SK-MEL-5 (cell line): ENCODE measurements around the gene NOL4L. TPM values are rescaled to one million over a fixed set of nuclear protein-coding genes. Genes with fewer than 3 reads are reported as not detected.
"Not testable (repeated sequence)": the region's sequence is repeated elsewhere in the genome, so short reads cannot be mapped to it uniquely, and the experiment has no call there.

Experiments used
- DNase-seq: peaks from one replicate; pipeline ENCODE4 v3.0.0-alpha.2; 2016; ENCODE audit warnings: low read depth, low spot score
- in situ Hi-C: cut with HindIII; loops from 2 replicates; pipeline ENCODE4 v1.10.0; 2016; ENCODE audit warnings: low sequenced_read_pairs, high pct_unique_total_duplicates, low pct_unique_long_range_greater_than_20kb
- total RNA-seq: library from RNA; depleted of rRNA; stranded (reverse); fragments of >200 nt; shearing (Covaris generic); gene quantifications from 2 replicates; pipeline ENCODE4 v1.2.3, GENCODE V29; 2014

NOL4L gene
- total RNA-seq, 1 experiment from 2014 or later: 2.1 TPM

DNA sequence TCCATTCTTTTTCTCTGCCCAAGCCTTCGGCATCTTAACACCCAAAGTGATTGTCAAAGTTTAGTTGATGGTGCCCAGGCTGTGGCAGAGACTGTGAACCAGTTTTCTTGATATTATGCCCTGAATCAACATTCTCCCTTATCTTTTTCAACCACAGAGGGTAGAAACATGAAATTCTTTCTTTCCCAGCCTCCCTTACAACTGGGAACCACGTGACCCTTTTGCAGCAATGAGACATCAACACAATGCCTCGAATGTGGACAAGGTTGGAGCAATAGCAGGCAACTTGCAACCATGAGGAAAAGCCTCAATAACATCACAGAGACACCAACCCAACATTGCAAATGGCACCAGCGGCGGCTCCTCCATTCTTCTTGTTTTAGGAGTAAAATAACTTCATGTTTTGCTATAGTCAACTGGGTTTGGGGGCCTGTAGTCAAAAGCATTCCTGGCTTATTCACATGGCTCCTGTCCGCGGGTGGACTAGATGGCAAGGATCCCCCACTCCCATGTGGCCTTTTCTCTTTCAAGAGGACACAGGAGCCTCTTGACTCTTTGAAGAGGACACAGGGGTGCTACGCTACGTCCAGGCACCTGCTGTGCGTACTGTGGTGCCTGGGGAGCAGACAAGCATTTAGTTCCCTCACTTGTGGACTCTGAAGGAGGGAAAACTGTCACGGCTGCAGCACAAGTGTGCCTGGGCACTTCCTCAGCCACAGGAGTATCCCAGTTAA is 90.5 kb downstream of the NOL4L start:
- peak; percentile 16 for DNase-seq
- in situ Hi-C loops: no loop called here

- in situ Hi-C loops: no loop called here
- no peak for DNase-seq
Measured at GRCh38 chr20:32493356-32493755, 91.8 kb downstream of the NOL4L start.

- DNase-seq, in situ Hi-C loops: not testable (repeated sequence)
Measured at GRCh38 chr20:32491764-32492151, 93.4 kb downstream of the NOL4L start.

DNA sequence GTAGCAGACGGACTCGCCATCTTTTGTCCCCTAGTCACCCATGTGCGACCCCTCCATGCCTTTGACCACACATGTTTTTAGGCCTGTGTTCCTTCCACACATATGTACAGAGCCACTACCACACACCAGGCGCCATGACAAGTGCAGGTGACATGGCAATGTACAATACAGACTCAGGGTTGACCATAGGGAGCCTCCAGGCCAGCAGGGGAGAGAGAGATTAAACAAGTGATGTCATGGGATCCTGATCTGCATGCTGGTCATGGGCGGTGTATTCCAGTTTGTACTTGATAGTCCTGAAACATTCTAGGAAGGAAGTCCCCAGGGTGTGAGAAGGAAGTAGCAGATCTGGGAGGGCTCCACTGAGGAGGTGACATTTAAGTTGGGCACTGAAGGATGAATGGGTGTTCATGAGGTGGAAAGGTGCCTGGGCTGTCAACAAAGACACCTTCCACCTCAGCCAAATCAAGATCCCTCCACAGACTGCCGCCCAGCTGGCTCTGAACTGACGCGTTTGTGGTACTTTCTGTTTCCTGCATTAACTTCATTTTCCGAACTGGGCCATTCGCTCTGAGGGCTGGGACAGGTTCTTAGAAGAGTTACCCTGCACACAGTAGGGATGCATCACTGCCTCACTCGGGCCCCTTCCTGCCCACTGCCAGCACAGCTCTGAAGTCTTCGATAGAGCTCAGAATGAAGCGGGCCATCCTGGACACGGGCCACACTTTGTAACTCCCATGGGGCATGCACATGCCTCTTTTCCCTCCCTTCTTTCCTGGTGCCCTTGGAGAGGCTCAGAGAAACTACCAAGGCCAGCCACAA is 94.0 kb downstream of the NOL4L start:
- no peak for DNase-seq
- in situ Hi-C loops: no loop called here

GRCh38 chr20:32488066-32488838 is 96.9 kb downstream of the NOL4L start:
- DNase-seq: no peak
- in situ Hi-C loops: no loop called here

DNA sequence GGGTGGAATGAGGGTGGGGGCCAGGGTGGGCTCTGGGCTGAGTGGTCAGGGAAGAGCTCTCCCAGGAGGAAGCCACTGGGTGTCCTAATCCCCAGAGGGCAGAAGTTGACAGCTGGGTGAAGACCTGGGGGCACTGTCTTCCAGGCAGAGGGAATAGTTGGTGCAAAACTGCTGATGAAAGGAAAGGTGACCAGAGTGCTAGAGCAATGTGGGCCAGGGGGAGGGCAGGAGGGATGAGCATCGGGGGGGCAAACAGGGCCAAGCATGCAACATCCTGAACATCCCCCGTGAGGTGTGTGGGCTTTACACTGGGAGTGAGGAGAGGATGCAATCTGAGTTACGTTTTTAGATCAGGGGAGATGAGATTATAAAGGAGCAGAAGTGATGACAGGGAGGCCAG is 97.8 kb downstream of the NOL4L start:
- DNase-seq: no peak
- in situ Hi-C loops: no loop called here

DNA sequence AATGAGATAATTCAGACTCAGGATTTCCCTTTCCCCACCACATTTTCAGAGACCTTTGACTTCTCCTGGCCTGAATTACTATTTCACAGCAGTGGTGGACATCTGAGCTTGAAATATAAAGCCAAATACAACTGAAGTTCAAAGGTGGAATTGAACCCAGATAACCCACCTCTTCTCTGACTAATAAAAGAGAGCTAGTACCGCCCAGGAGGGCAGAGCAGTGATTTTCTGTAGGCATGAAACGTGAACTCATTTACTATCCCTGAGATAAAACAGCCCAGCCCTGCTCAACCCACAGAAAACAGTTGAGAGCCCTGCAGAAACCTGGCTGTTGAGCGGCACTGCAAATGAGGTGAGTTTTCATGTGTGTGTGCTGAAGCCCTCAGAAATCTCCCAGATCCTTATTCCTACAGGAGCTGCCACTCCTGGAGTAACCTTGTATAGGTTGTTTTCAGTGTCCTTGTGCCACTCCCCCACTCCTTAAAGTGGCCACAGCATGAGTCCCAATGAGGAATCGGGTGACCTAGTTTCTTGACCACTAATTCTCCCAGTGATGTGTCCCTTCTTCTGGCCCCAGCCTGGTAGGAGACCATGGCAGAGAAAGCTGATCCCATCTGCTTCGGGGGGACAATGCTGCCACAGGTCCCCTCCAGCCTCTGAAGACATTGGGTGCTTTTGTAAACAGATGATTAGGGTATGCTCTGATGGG is 99.2 kb downstream of the NOL4L start:
- no peak for DNase-seq
- in situ Hi-C loops: no loop called here

GRCh38 chr20:32484958-32485769 is 100.0 kb downstream of the NOL4L start:
- DNase-seq: peak; percentile 94
- in situ Hi-C loops: no loop called here

DNA sequence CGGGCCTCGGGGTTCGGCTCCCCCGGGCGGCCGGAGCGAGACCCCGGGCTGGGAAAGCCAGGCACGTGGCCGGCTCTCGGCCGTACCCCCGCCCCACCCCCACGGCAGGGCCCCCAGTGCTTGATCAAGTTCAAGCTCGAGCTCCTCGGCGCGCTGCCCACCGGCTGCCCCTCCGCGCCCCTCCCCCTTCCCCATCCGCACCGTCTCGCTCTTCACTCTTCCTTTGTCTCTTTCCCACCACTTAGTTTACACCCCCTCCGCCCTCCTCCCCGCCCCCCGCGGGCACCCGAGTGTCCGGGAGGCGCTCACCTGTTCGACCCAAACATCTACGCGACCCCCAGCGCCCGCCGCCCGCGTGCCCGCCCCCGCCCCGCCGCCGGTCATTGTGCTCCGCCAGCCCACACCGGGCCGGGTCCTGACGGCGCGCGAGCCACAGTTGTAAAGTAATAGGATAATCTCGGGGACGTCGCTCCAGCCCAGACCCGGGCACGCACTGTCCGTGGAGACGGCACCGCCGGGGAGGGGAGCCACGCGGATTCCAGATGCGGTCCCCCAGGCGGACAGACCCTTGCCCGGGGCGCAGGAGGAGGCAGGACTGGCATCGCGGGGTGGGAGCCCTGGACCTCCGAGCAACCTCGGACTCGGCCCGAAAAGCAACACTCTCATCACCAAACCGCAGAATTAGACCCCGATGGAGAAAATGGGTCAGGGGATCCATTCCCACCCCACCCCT is 100.7 kb downstream of the NOL4L start:
- in situ Hi-C loops: no loop called here
- peak; percentile 20 for DNase-seq

GRCh38 chr20:32483351-32484224 is 101.5 kb downstream of the NOL4L start:
- in situ Hi-C loops: no loop called here
- peak; percentile 62 for DNase-seq

GRCh38 chr20:32482442-32483261 is 102.5 kb downstream of the NOL4L start:
- in situ Hi-C loops: no loop called here
- no peak for DNase-seq

- no peak for DNase-seq
- in situ Hi-C loops: no loop called here
Measured at GRCh38 chr20:32482143-32482441, 103.0 kb downstream of the NOL4L start.

DNA sequence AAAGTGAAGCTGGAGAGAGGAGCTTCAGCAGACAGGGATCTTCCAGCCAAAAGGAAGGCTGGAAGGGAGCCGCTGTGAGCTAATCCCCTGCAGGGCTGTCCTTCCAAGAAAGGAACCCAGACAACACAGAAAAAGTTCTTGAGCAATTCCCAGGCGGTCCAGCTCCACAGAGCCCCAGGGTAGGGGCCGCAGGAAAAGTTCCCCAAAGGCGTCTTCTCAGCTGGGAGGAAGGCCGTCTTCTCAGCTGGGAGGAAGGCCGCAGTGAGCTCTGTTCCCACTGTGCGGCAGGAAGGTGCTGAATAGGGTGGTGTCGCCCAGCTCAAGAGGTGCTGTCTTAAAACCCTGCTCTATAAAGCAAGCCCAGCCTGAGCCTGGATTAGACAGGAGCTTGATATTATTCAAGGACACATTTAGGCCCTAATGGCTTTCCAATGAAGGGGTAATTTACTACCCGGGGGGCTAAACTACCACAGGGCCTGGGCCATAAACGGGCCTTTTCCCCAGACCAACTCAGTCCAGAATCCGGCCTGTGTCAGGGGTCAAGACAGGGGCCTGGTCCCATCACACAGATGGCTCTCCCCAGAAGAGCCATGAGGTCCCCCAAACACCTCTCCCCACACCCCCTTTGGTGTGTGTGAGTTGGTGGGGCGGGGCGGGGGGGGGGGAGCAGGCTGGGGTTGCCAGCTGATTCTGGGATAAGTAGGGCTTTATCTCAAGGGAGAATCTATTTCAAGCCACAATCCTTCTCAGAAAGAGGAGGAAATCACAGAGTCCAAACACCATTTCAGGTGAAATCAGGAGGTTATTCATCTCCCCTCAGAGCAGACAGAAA is 103.6 kb downstream of the NOL4L start:
- in situ Hi-C loops: no loop called here

More for the DNA sequence above, 103.6 kb downstream of the NOL4L start:
- no peak for DNase-seq
